CD4-positive, CD25-positive, alpha-beta regulatory T cell (primary cell): Measurements from ENCODE around the gene RERE. TPM values are rescaled to one million over a fixed set of nuclear protein-coding genes. Genes with fewer than 3 reads are reported as not detected.
A peak's percentile ranks its signal among the peaks of the same experiment; 100 is the strongest.
"Not testable (repeated sequence)": the region's sequence is repeated elsewhere in the genome, so short reads cannot be mapped to it uniquely, and the experiment has no call there.

ENCODE experiments used
- ATAC-seq, 2 donors: fragments of 150-1000 bp; cut with Tn5 transposase; one replicate each; pipeline ENCODE4 v1.10.0; 2021; ENCODE audit warnings: low read depth in 2 of 2, moderate number of reproducible peaks in 2 of 2, moderate library complexity in 1 of 2
- DNase-seq, 3 donors: peaks; one replicate each; pipeline versions ENCODE4 v3.0.0 to v3.0.0-alpha.2; 2012 to 2022; ENCODE audit warnings: mixed read lengths in 1 of 3
- H3K27ac ChIP-seq: one replicate; pipeline ENCODE4 v1.7.0; 2013; ENCODE audit warnings: mild to moderate bottlenecking, low read length; ENCODE audit not compliant: insufficient read depth, poor library complexity, severe bottlenecking
- H3K27me3 ChIP-seq: one replicate; pipeline ENCODE4 v1.7.0; 2013; ENCODE audit warnings: low read length; ENCODE audit not compliant: control insufficient read depth, insufficient read depth
- H3K36me3 ChIP-seq: one replicate; pipeline ENCODE4 v1.7.0; 2013; ENCODE audit warnings: mild to moderate bottlenecking, low read length, moderate library complexity; ENCODE audit not compliant: control insufficient read depth, insufficient read depth
- H3K4me1 ChIP-seq: 2 replicates; pipeline ENCODE4 v1.7.0; 2013; ENCODE audit warnings: mild to moderate bottlenecking, low read length; ENCODE audit not compliant: insufficient read depth, control insufficient read depth, poor library complexity, severe bottlenecking
- H3K4me3 ChIP-seq: one replicate; pipeline ENCODE4 v1.7.0; 2013; ENCODE audit warnings: low read depth, mild to moderate bottlenecking, low read length, moderate library complexity
- H3K9me3 ChIP-seq, 2 experiments: 1 replicate in 1 of 2; 2 replicates in 1 of 2; pipeline ENCODE4 v1.7.0; 2013; ENCODE audit warnings: low read length in 2 of 2, mild to moderate bottlenecking in 1 of 2, moderate library complexity in 1 of 2; ENCODE audit not compliant: control insufficient read depth in 2 of 2
- H3K27ac Mint-ChIP-seq, 3 donors: one replicate each; pipeline ENCODE4 v1.8.0; 2020 to 2022; ENCODE audit warnings: mild to moderate bottlenecking in 3 of 3, mixed read lengths in 3 of 3, moderate library complexity in 2 of 3
- H3K27me3 Mint-ChIP-seq: one replicate; pipeline ENCODE4 v1.8.0; 2022; ENCODE audit warnings: mild to moderate bottlenecking, mixed read lengths
- H3K36me3 Mint-ChIP-seq: one replicate; pipeline ENCODE4 v1.8.0; 2020; ENCODE audit warnings: mixed read lengths
- H3K4me1 Mint-ChIP-seq, 4 donors: one replicate each; pipeline ENCODE4 v1.8.0; 2020 to 2022; ENCODE audit warnings: mixed read lengths in 4 of 4, mild to moderate bottlenecking in 1 of 4
- H3K4me3 Mint-ChIP-seq, 4 donors: one replicate each; pipeline ENCODE4 v1.8.0; 2020 to 2022; ENCODE audit warnings: mild to moderate bottlenecking in 4 of 4, mixed read lengths in 4 of 4, moderate library complexity in 3 of 4
- H3K9me3 Mint-ChIP-seq, 7 donors: one replicate each; pipeline ENCODE4 v1.8.0; 2020 to 2022; ENCODE audit warnings: mixed read lengths in 7 of 7, mild to moderate bottlenecking in 3 of 7, moderate library complexity in 2 of 7
- polyA plus RNA-seq, 4 donors: library from polyadenylated mRNA; unstranded; fragments of 300-500 nt; fragmentation: Illumina TruSeq; gene quantifications; one replicate each; pipeline ENCODE4 v1.2.3, GENCODE V29; 2021
- total RNA-seq: library from RNA; stranded (reverse); gene quantifications from one replicate; pipeline ENCODE4 v1.2.3, GENCODE V29; 2022

The RERE gene
- total and polyA plus RNA-seq, 5 donors from 2014 or later: 3.1 to 127 (median 5.7) TPM

GRCh38 chr1:8702472-8702849, 115.0 kb downstream of the RERE start:
- Histone ChIP-seq H3K4me1 (peaks cover 33% of the 10 kb centered on the region), H3K27ac (no peak overlapping the region), H3K4me3 (peak overlapping the region; percentile 70), H3K9me3 (no peaks in the 10 kb centered on the region), H3K27me3 (peaks cover 23% of the 10 kb centered on the region), H3K36me3 (no peaks in the 10 kb centered on the region)
- ATAC-seq (no peak), DNase-seq (no peak)
- H3K9me3 Mint-ChIP-seq: peaks cover 0 to 1% (median 0%) of the 10 kb centered on the region in 7 donors
- H3K27ac Mint-ChIP-seq: peak overlapping the region in 2 of 3 donors; percentile 51 to 84
- H3K27me3 Mint-ChIP-seq: peaks cover 44% of the 10 kb centered on the region
- peaks cover 14 to 34% (median 33%) of the 10 kb centered on the region in 4 donors for H3K4me1 Mint-ChIP-seq
- H3K4me3 Mint-ChIP-seq: peak overlapping the region; percentile 68 to 94 (median 72)
- H3K36me3 Mint-ChIP-seq: no peaks in the 10 kb centered on the region

DNA sequence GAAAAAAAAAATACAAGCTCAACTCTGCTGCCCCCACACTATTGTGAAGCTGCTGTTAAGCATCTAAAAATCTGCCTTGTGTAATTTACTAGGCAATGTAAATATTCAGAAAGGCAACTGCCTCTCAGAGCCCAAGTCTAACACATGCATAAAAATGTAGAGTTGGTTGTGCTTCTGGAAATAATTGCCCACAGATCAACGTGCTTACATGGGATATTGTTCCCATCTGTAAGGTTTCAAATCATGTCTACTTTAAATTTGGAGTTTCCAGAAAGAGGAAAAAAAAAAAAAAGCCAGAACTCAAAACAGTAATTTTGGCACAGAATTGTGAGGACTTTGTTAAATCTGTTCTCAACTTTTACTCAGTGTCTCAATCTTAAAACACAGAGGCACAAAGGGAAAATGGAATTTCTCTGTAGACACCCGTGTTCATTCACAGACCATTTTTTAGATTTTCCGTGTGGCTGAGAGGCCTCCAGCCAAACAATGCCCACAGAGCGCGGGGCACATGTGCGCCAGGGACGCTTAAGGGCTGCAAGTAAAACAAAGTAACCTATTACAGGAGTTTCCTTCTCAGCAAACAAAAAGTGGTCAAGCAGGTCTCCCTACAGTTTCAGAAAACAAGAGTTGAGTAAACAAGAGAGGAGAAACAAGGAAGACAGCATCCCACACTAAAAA, 115.5 kb downstream of the RERE start:
- DNase-seq (no peak), ATAC-seq (no peak)
- Mint-ChIP-seq H3K4me1 (peaks cover 14 to 34% (median 32%) of the 10 kb centered on the region in 4 donors), H3K27me3 (peaks cover 44% of the 10 kb centered on the region), H3K36me3 (no peaks in the 10 kb centered on the region), H3K27ac (peak overlapping the region in 2 of 3 donors; percentile 79 to 84), H3K4me3 (peak overlapping the region; percentile 68 to 94 (median 72)), H3K9me3 (peaks cover 0 to 1% (median 0%) of the 10 kb centered on the region in 7 donors)
- Histone ChIP-seq H3K27me3 (peaks cover 23% of the 10 kb centered on the region), H3K4me1 (peaks cover 33% of the 10 kb centered on the region), H3K36me3 (no peaks in the 10 kb centered on the region), H3K27ac (peak overlapping the region; percentile 14), H3K4me3 (peak overlapping the region; percentile 70), H3K9me3 (no peaks in the 10 kb centered on the region)

- Mint-ChIP-seq H3K36me3 (no peaks in the 10 kb centered on the region), H3K27ac (peak overlapping the region in 1 of 3 donors; percentile 32), H3K9me3 (no peaks in the 10 kb centered on the region), H3K27me3 (peaks cover 31% of the 10 kb centered on the region), H3K4me3 (no peak overlapping the region), H3K4me1 (peaks cover 19 to 30% (median 26%) of the 10 kb centered on the region in 4 donors)
- H3K9me3 ChIP-seq: no peaks in the 10 kb centered on the region
- peaks cover 33% of the 10 kb centered on the region for H3K4me1 ChIP-seq
- DNase-seq (no peak), ATAC-seq (no peak)
- no peaks in the 10 kb centered on the region for H3K36me3 ChIP-seq
- H3K4me3 ChIP-seq: no peak overlapping the region
- H3K27me3 ChIP-seq: peaks cover 14% of the 10 kb centered on the region
- H3K27ac ChIP-seq: no peak overlapping the region
Observed at GRCh38 chr1:8699679-8700078, 117.8 kb downstream of the RERE start.

- Mint-ChIP-seq H3K4me1 (peaks cover 19 to 34% (median 30%) of the 10 kb centered on the region in 4 donors), H3K36me3 (no peaks in the 10 kb centered on the region), H3K27me3 (peaks cover 24% of the 10 kb centered on the region), H3K27ac (peak overlapping the region in 1 of 3 donors; percentile 38), H3K4me3 (no peak overlapping the region), H3K9me3 (no peaks in the 10 kb centered on the region)
- Histone ChIP-seq H3K36me3 (no peaks in the 10 kb centered on the region), H3K4me3 (no peak overlapping the region), H3K27ac (no peak overlapping the region), H3K4me1 (peaks cover 33% of the 10 kb centered on the region), H3K27me3 (peaks cover 9% of the 10 kb centered on the region), H3K9me3 (no peaks in the 10 kb centered on the region)
- ATAC-seq: no peak
- DNase-seq: no peak
Observed at GRCh38 chr1:8698937-8699447, 118.4 kb downstream of the RERE start.

DNA sequence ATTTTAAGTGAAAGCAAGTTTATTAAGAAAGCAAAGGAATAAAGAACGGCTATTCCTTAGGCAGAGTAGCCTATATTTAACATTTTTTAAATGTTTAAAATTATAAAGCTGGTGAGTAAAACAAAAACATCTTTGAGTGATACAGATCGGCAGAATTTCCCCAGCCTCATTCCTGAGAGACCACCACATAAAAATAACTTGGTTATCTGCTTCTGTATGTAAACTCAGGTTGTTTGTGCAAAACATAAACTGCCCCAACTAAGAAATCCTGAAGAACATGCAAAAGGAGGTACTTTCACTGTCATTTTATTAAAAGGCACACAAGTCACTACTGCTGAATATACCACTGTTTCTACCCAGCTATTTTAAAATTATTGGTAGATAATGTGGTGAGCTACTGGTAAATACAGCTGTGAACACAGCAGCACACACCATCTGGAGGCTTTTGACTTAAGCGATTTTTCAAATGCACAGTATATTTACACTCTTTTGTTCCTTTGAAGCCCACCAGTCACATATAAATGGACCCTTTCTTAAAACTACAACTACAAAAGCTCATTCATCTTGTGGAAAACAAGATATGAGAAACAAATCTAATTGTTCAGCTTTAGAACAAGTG, 119.3 kb downstream of the RERE start:
- Histone ChIP-seq H3K27ac (no peak overlapping the region), H3K4me1 (peaks cover 25% of the 10 kb centered on the region), H3K4me3 (no peak overlapping the region), H3K36me3 (no peaks in the 10 kb centered on the region), H3K27me3 (peaks cover 3% of the 10 kb centered on the region), H3K9me3 (no peaks in the 10 kb centered on the region)
- H3K9me3 Mint-ChIP-seq: peaks cover 0 to 2% (median 0%) of the 10 kb centered on the region in 7 donors
- no peaks in the 10 kb centered on the region for H3K36me3 Mint-ChIP-seq
- peaks cover 13 to 27% (median 26%) of the 10 kb centered on the region in 4 donors for H3K4me1 Mint-ChIP-seq
- no peak overlapping the region for H3K27ac Mint-ChIP-seq
- H3K27me3 Mint-ChIP-seq: peaks cover 18% of the 10 kb centered on the region
- DNase-seq: no peak
- H3K4me3 Mint-ChIP-seq: no peak overlapping the region
- ATAC-seq: no peak

DNA sequence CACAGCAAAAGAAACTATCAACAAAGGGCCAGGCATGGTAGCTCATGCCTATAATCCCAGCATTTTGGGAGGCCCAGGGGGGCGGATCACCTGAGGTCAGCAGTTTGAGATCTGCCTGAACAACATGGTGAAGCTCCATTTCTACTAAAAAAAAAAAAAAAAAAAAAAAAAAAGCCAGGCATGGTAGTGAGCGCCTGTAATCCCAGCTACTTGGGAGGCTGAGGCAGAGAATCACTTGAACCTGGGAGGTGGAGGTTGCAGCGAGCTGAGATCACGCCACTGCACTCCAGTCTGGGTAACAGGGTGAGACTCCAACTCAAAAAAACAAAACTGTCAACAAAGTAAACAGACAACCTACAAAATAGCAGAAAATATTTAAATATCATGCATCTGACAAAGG, 122.0 kb downstream of the RERE start:
- H3K4me1 Mint-ChIP-seq: not testable (repeated sequence)

DNA sequence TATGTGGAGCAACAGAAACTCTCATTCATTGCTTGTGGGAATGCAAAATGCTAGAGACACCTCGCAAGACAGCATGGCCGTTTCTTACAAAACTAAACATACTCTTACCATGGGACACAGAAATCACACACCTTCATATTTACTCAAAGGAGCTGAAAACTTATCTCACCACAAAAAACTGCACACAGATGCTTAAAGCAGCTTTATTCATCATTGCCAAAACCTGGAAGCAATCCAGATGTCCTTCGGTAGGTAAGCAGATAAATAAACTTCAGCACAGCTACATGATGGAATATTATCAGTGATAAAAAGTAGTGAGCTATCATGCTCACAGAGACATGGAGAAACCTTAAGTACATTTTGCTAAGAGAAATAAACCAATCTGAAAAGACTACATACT, 124.3 kb downstream of the RERE start:
- Mint-ChIP-seq H3K27me3 (no peaks in the 10 kb centered on the region), H3K36me3 (peaks cover 9% of the 10 kb centered on the region), H3K27ac (no peak overlapping the region), H3K4me3 (no peak overlapping the region), H3K9me3 (peaks cover 0 to 2% (median 0%) of the 10 kb centered on the region in 7 donors), H3K4me1 (peaks cover 3 to 11% (median 6%) of the 10 kb centered on the region in 4 donors)
- Histone ChIP-seq H3K9me3 (no peaks in the 10 kb centered on the region), H3K36me3 (no peaks in the 10 kb centered on the region), H3K27me3 (no peaks in the 10 kb centered on the region), H3K4me1 (no peaks in the 10 kb centered on the region), H3K4me3 (no peak overlapping the region), H3K27ac (no peak overlapping the region)
- ATAC-seq: no peak
- no peak for DNase-seq

More for the DNA sequence above, 122.0 kb downstream of the RERE start:
- H3K4me1 ChIP-seq, H3K9me3 Mint-ChIP-seq, H3K4me3 Mint-ChIP-seq, H3K27me3 Mint-ChIP-seq, H3K27ac ChIP-seq, DNase-seq, H3K36me3 ChIP-seq, H3K27ac Mint-ChIP-seq, H3K36me3 Mint-ChIP-seq, ATAC-seq, H3K27me3 ChIP-seq, H3K9me3 ChIP-seq, H3K4me3 ChIP-seq: not testable (repeated sequence)
